Ecto neural progenitor cell (in vitro differentiated cells): ENCODE results near the gene CXCR6.

Experiments
- DNase-seq: peaks from one replicate; pipeline ENCODE4 v3.0.0-alpha.2; 2018; ENCODE audit warnings: low spot score

Gene CXCR6

GRCh38 chr3:45948881-45949280, 5.6 kb downstream of the CXCR6 start:
- no peak for DNase-seq

- DNase-seq = no peak
These were observed 6.2 kb downstream of the CXCR6 start for GRCh38 chr3:45949432-45949831.

GRCh38 chr3:45950131-45950530, 6.9 kb downstream of the CXCR6 start:
- no peak for DNase-seq

GRCh38 chr3:45950686-45951600, 7.7 kb downstream of the CXCR6 start:
- DNase-seq = no peak

- no peak for DNase-seq
These were observed 8.7 kb downstream of the CXCR6 start for GRCh38 chr3:45951946-45952345.

- no peak for DNase-seq
These were observed 9.2 kb downstream of the CXCR6 start for GRCh38 chr3:45952456-45952855.

GRCh38 chr3:45953536-45953935, 10.3 kb downstream of the CXCR6 start:
- no peak for DNase-seq

GRCh38 chr3:45954306-45954705, 11.0 kb downstream of the CXCR6 start:
- no peak for DNase-seq

GRCh38 chr3:45955017-45955647, 11.9 kb downstream of the CXCR6 start:
- no peak for DNase-seq

- no peak for DNase-seq
These were observed 12.4 kb downstream of the CXCR6 start for GRCh38 chr3:45955706-45956105.

- DNase-seq = no peak
These were observed 14.3 kb downstream of the CXCR6 start for GRCh38 chr3:45957586-45957985.

- no peak for DNase-seq
These were observed 15.1 kb downstream of the CXCR6 start for GRCh38 chr3:45958321-45958791.

- no peak for DNase-seq
These were observed 15.9 kb downstream of the CXCR6 start for GRCh38 chr3:45959201-45959600.

- DNase-seq = no peak
These were observed 17.0 kb downstream of the CXCR6 start for GRCh38 chr3:45960289-45960688.

GRCh38 chr3:45962033-45962432, 18.8 kb downstream of the CXCR6 start:
- DNase-seq = no peak

- no peak for DNase-seq
These were observed 20.9 kb downstream of the CXCR6 start for GRCh38 chr3:45964139-45964538.

- DNase-seq = no peak
These were observed 22.0 kb downstream of the CXCR6 start for GRCh38 chr3:45965253-45965652.

- DNase-seq = no peak
These were observed 22.4 kb downstream of the CXCR6 start for GRCh38 chr3:45965653-45966052.

GRCh38 chr3:45966371-45966791, 23.1 kb downstream of the CXCR6 start:
- DNase-seq = no peak

GRCh38 chr3:45966950-45967640, 23.8 kb downstream of the CXCR6 start:
- DNase-seq = no peak

- no peak for DNase-seq
These were observed 24.5 kb downstream of the CXCR6 start for GRCh38 chr3:45967724-45968123.

- no peak for DNase-seq
These were observed 24.9 kb downstream of the CXCR6 start for GRCh38 chr3:45968149-45968548.

- no peak for DNase-seq
These were observed 25.4 kb downstream of the CXCR6 start for GRCh38 chr3:45968706-45969105.
